Left renal pelvis (tissue), 4 donors: Measurements from ENCODE around the gene TAC3. TPM values are rescaled to one million over a fixed set of nuclear protein-coding genes. Genes with fewer than 3 reads are reported as not detected.
A peak's percentile ranks its signal among the peaks of the same experiment; 100 is the strongest.
"Not testable (repeated sequence)": the region's sequence is repeated elsewhere in the genome, so short reads cannot be mapped to it uniquely, and the experiment has no call there.

ENCODE experiments used
- DNase-seq, 4 donors: peaks; one replicate each; pipeline ENCODE4 v3.0.0-alpha.2; 2013; ENCODE audit warnings: low read depth in 4 of 4, low spot score in 3 of 4
- polyA plus RNA-seq, 4 donors: library from polyadenylated mRNA; unstranded; fragments of 120-200 nt; gene quantifications; one replicate each; pipeline ENCODE4 v1.2.1, GENCODE V29; 2013; ENCODE audit not compliant: insufficient read length in 4 of 4

TAC3 gene
- polyA plus RNA-seq, 4 donors: 0.37 to 7.6 (median 2.0) TPM

GRCh38 chr12:56987551-56988053, 28.7 kb downstream of the TAC3 start:
- peak in 1 of 4 donors; percentile 59 for DNase-seq

- DNase-seq: no peak
Measured at GRCh38 chr12:56987011-56987410, 29.3 kb downstream of the TAC3 start.

GRCh38 chr12:56985714-56986113, 30.6 kb downstream of the TAC3 start:
- not testable (repeated sequence) for DNase-seq

GRCh38 chr12:56983386-56983785, 32.9 kb downstream of the TAC3 start:
- no peak for DNase-seq

- DNase-seq: not testable (repeated sequence)
Measured at GRCh38 chr12:56982578-56983236, 33.6 kb downstream of the TAC3 start.

GRCh38 chr12:56980941-56981530, 35.3 kb downstream of the TAC3 start:
- DNase-seq: no peak

DNA sequence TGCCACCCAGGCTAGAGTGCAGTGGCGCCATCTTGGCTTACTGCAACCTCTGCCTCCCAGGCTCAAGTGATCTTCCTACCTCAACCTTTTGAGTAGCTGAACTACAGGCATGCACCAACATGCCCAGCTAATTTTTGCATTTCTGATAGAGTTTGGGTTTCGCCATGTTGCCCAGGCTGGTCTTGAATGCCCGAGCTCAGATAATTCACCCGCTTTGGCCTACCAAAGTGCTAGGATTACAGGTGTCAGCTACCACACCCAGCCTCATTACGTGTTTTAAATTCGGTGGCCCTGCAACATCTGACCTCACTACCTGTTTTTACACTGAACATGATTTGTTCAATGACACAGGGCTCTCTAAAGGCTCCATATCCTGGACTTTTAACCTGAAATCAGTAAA, 36.1 kb downstream of the TAC3 start:
- DNase-seq: no peak

GRCh38 chr12:56979628-56980027, 36.7 kb downstream of the TAC3 start:
- no peak for DNase-seq

- DNase-seq: no peak
Measured at GRCh38 chr12:56978397-56979138, 37.8 kb downstream of the TAC3 start.

- DNase-seq: not testable (repeated sequence)
Measured at GRCh38 chr12:56977361-56977760, 39.0 kb downstream of the TAC3 start.

DNA sequence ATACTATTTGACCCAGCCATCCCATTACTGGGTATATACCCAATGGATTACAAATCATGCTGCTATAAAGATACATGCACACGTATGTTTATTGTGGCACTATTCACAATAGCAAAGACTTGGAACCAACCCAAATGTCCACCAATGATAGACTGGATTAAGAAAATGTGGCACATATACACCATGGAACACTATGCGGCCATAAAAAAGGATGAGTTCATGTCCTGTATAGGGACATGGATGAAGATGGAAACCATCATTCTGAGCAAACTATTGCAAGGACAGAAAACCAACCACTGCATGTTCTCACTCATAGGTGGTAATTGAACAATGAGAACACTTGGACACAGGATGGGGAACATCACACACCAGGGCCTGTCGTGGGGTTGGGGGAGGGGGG, 42.1 kb downstream of the TAC3 start:
- DNase-seq: not testable (repeated sequence)

DNA sequence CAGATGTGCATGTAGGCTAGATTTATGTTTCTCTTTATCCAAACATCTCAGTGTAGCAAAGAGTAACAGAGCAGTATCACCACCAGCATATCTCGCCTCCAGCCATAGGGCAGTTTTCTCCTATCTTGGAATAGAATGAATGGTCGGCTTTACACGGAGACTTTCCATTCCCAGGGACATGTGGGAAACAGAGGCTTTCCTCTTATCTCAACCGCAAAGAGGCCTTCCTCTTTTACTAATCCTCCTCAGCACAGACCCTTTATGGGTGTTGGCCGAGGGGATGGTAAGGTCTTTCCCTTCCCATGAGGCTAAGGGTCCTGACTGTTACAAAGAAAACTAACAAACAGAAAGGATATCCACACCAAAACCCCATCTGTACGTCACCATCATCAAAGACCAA, 47.4 kb downstream of the TAC3 start:
- not testable (repeated sequence) for DNase-seq

- DNase-seq: not testable (repeated sequence)
Measured at GRCh38 chr12:56965997-56966642, 50.2 kb downstream of the TAC3 start.

GRCh38 chr12:56965124-56965523, 51.2 kb downstream of the TAC3 start:
- DNase-seq: not testable (repeated sequence)

DNA sequence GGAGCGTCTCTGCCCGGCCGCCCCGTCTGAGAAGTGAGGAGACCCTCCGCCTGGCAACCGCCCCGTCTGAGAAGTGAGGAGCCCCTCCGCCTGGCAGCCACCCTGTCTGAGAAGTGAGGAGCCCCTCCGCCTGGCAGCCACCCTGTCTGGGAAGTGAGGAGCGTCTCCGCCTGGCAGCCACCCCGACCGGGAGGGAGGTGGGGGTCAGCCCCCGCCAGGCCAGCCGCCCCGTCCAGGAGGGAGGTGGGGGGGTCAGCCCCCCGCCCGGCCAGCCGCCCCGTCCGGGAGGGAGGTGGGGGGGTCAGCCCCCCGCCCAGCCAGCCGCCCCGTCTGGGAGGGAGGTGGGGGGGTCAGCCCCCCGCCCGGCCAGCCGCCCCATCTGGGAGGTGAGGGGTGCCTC, 52.8 kb downstream of the TAC3 start:
- not testable (repeated sequence) for DNase-seq

DNA sequence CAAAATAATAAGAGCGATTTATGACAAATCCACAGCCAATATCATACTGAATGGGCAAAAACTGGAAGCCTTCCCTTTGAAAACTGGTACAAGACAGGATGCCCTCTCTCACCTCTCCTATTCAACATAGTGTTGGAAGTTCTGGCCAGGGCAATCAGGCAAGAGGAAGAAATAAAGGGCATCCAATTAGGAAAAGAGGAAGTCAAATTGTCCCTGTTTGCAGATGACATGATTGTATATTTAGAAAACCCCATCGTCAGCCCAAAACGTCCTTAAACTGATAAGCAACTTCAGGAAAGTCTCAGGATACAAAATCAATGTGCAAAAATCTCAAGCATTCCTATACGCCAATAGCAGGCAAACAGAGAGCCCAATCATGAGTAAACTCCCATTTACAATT, 54.1 kb downstream of the TAC3 start:
- not testable (repeated sequence) for DNase-seq

Other genes starting within 250 kb of the TAC3 start
- gene SDR9C7, start 82.1 kb downstream of the TAC3 start, polyA plus RNA-seq: under 1 TPM; 0.23 to 0.53 (median 0.27) TPM
- 1 to 10 TPM in 1 of 4 donors, under 1 TPM in 3; 0.46 to 1.2 (median 0.52) TPM for gene RDH16, start 58.9 kb downstream of the TAC3 start, polyA plus RNA-seq
- gene ZBTB39, start 10.0 kb downstream of the TAC3 start, polyA plus RNA-seq: 10 to 100 TPM in 3 of 4 donors, 1 to 10 TPM in 1; 8.9 to 13.8 (median 11.7) TPM
- under 1 TPM in 3 of 4 donors, not detected in 1; 0.11 to 0.20 (median 0.15) TPM for gene MYO1A, start 33.6 kb upstream of the TAC3 start, polyA plus RNA-seq
- 10 to 100 TPM; 19.6 to 27.0 (median 25.6) TPM for gene NEMP1, start 62.3 kb upstream of the TAC3 start, polyA plus RNA-seq
- 10 to 100 TPM; 40.4 to 54.4 (median 45.4) TPM for gene NAB2, start 72.6 kb upstream of the TAC3 start, polyA plus RNA-seq
- 100 to 1,000 TPM in 2 of 4 donors, 10 to 100 TPM in 2; 74.8 to 122 (median 98.2) TPM for gene STAT6, start 94.8 kb upstream of the TAC3 start, polyA plus RNA-seq
- 100 to 1,000 TPM in 1 of 4 donors, 10 to 100 TPM in 3; 65.3 to 234 (median 81.0) TPM for gene LRP1, start 112.0 kb upstream of the TAC3 start, polyA plus RNA-seq
- gene LRP1-AS, start 131.1 kb upstream of the TAC3 start, polyA plus RNA-seq: under 1 TPM in 1 of 4 donors, not detected in 3; 0.53 TPM
- gene NXPH4, start 200.3 kb upstream of the TAC3 start, polyA plus RNA-seq: 1 to 10 TPM; 3.2 to 6.5 (median 4.1) TPM
- 10 to 100 TPM; 52.2 to 82.5 (median 70.4) TPM for gene SHMT2, start 213.2 kb upstream of the TAC3 start, polyA plus RNA-seq
- 1 to 10 TPM; 2.2 to 8.9 (median 4.1) TPM for gene STAC3, start 234.7 kb upstream of the TAC3 start, polyA plus RNA-seq